ENCODE results near the gene CFAP221.

GRCh38 chr2:119694470-119694844 is 150.2 kb downstream of the CFAP221 start:
- TF ChIP-seq ZNF274 (IDR thresholded peaks at IDR 0.05; ENCODE audit: low read depth, low read length): no peak
- TF ChIP-seq SUZ12 (IDR thresholded peaks at IDR 0.05; ENCODE audit: extremely low read depth, insufficient read depth, insufficient read length): no peak

Data from NT2/D1 (cell line).